Left ventricle myocardium inferior (tissue), 1 donor: ENCODE measurements around the gene VSIG2. TPM values are rescaled to one million over a fixed set of nuclear protein-coding genes. Genes with fewer than 3 reads are reported as not detected.

Experiments
- DNase-seq: peaks from one replicate; pipeline ENCODE4 v3.0.0-alpha.2; 2020
- H3K27ac ChIP-seq: fragments of 200-600 bp; replicated peaks from 2 replicates; pipeline ENCODE4 v1.8.0; 2021
- H3K27me3 ChIP-seq: fragments of 200-600 bp; 2 replicates; pipeline ENCODE4 v1.8.0; 2021; ENCODE audit warnings: low read depth
- H3K36me3 ChIP-seq: fragments of 200-600 bp; 2 replicates; pipeline ENCODE4 v1.8.0; 2021
- H3K4me1 ChIP-seq: fragments of 200-600 bp; 2 replicates; pipeline ENCODE4 v1.8.0; 2021
- H3K4me3 ChIP-seq: fragments of 200-600 bp; 2 replicates; pipeline ENCODE4 v1.8.0; 2021; ENCODE audit warnings: mild to moderate bottlenecking, moderate library complexity
- H3K9me3 ChIP-seq: fragments of 200-600 bp; replicated peaks from 2 replicates; pipeline ENCODE4 v1.8.0; 2021
- CTCF ChIP-seq: fragments of 200-600 bp; IDR thresholded peaks from 2 replicates; pipeline ENCODE4 v1.8.0; 2021; ENCODE audit warnings: antibody characterized with exemption, mild to moderate bottlenecking, borderline replicate concordance
- intact Hi-C: fragments of 100-400 bp; cut with micrococcal nuclease; formaldehyde crosslinking; loops from one replicate; pipeline ENCODE4 v1.11.0; 2022
- total RNA-seq: library from RNA; stranded (reverse); fragmentation: NEBNext Ultra II Directional; extraction: Animal tissue kit (Norgen Biotek cat#: 25700); gene quantifications from one replicate; pipeline ENCODE4 v1.2.1, GENCODE V29; 2021
- donor health status: DM: no; HTN: yes; CAD: no; lungs with severe emphysema.

VSIG2 gene
- total RNA-seq, 1 donor from 2014 or later = 1.2 TPM

GRCh38 chr11:124747406-124748099 is 4.5 kb downstream of the VSIG2 start:
- TF ChIP-seq CTCF = no peak
- peaks cover 100% of the 10 kb centered on the region for H3K27me3 ChIP-seq
- H3K9me3 ChIP-seq = no peaks in the 10 kb centered on the region
- peaks cover 6% of the 10 kb centered on the region for H3K36me3 ChIP-seq
- peaks cover 71% of the 10 kb centered on the region for H3K4me1 ChIP-seq
- peak overlapping the region; percentile 78 for H3K27ac ChIP-seq
- no peak for DNase-seq
- intact Hi-C loops = no loop called here
- peak overlapping the region; percentile 66 for H3K4me3 ChIP-seq

GRCh38 chr11:124746621-124747243 is 5.3 kb downstream of the VSIG2 start:
- peak; percentile 70 for DNase-seq
- H3K27me3 ChIP-seq = peaks cover 100% of the 10 kb centered on the region
- H3K4me1 ChIP-seq = peaks cover 63% of the 10 kb centered on the region
- no peaks in the 10 kb centered on the region for H3K9me3 ChIP-seq
- H3K4me3 ChIP-seq = peak overlapping the region; percentile 66
- intact Hi-C loops = no loop called here
- H3K27ac ChIP-seq = peak overlapping the region; percentile 78
- peak; percentile 41 for TF ChIP-seq CTCF
- no peaks in the 10 kb centered on the region for H3K36me3 ChIP-seq

GRCh38 chr11:124745835-124746620 is 6.0 kb downstream of the VSIG2 start:
- Histone ChIP-seq H3K27me3 (peaks cover 100% of the 10 kb centered on the region), H3K4me1 (peaks cover 56% of the 10 kb centered on the region), H3K9me3 (no peaks in the 10 kb centered on the region), H3K4me3 (peak overlapping the region; percentile 66), H3K27ac (peak overlapping the region; percentile 78), H3K36me3 (no peaks in the 10 kb centered on the region)
- intact Hi-C loops = no loop called here
- no peak for TF ChIP-seq CTCF
- DNase-seq = no peak

- intact Hi-C loops = no loop called here
- Histone ChIP-seq H3K9me3 (no peaks in the 10 kb centered on the region), H3K27me3 (peaks cover 99% of the 10 kb centered on the region), H3K36me3 (no peaks in the 10 kb centered on the region), H3K27ac (no peak overlapping the region), H3K4me3 (peak overlapping the region; percentile 66), H3K4me1 (peaks cover 56% of the 10 kb centered on the region)
- no peak for TF ChIP-seq CTCF
- DNase-seq = no peak
These were observed 6.7 kb downstream of the VSIG2 start for GRCh38 chr11:124745270-124745834.

GRCh38 chr11:124743050-124743449 is 9.0 kb downstream of the VSIG2 start:
- Histone ChIP-seq H3K27me3 (peaks cover 93% of the 10 kb centered on the region), H3K36me3 (no peaks in the 10 kb centered on the region), H3K4me1 (peaks cover 49% of the 10 kb centered on the region), H3K27ac (no peak overlapping the region), H3K9me3 (no peaks in the 10 kb centered on the region), H3K4me3 (no peak overlapping the region)
- no peak for DNase-seq
- intact Hi-C loops = no loop called here
- no peak for TF ChIP-seq CTCF
